Measurements from ENCODE around the gene MARVELD2.
A peak's percentile ranks its signal among the peaks of the same experiment; 100 is the strongest.
"Not testable (repeated sequence)": the region's sequence is repeated elsewhere in the genome, so short reads cannot be mapped to it uniquely, and the experiment has no call there.

MARVELD2 gene

GRCh38 chr5:69414885-69415583 is at the start of gene MARVELD2:
TSS of gene MARVELD2 (plus strand) at chr5:69415116. CDS start at chr5:69419386, 4,270 bp downstream.
- DNase-seq, result peak; percentile 60

GRCh38 chr5:69367697-69368279 is 47.1 kb upstream of the MARVELD2 start:
- no peak for DNase-seq

GRCh38 chr5:69368458-69369339 is 46.2 kb upstream of the MARVELD2 start:
- DNase-seq, result peak; percentile 62

- DNase-seq, result peak; percentile 99
Observed at GRCh38 chr5:69369340-69370121, 45.4 kb upstream of the MARVELD2 start, which contains the start of the genes AK6, RAD17 and TAF9. TSS of gene AK6 (minus strand) at chr5:69369520. CDS start at chr5:69369490, 30 bp downstream. TSS of gene RAD17 (plus strand) at chr5:69369818. CDS start at chr5:69372209, 2,391 bp downstream. TSS of gene TAF9 (minus strand) at chr5:69369520. CDS start at chr5:69365737, 3,783 bp downstream.

GRCh38 chr5:69370335-69370734 is 44.6 kb upstream of the MARVELD2 start:
- not testable (repeated sequence) for DNase-seq

- DNase-seq, result no peak
Observed at GRCh38 chr5:69372394-69372793, 42.5 kb upstream of the MARVELD2 start.

GRCh38 chr5:69374911-69375446 is 39.9 kb upstream of the MARVELD2 start:
- no peak for DNase-seq

- no peak for DNase-seq
Observed at GRCh38 chr5:69378376-69378775, 36.5 kb upstream of the MARVELD2 start.

- DNase-seq, result no peak
Observed at GRCh38 chr5:69404659-69405330, 10.1 kb upstream of the MARVELD2 start.

GRCh38 chr5:69415584-69415958 is 655 bp downstream of the MARVELD2 start:
- DNase-seq, result no peak

GRCh38 chr5:69416180-69416579 is 1.3 kb downstream of the MARVELD2 start:
- no peak for DNase-seq

GRCh38 chr5:69416699-69417098 is 1.8 kb downstream of the MARVELD2 start:
- DNase-seq, result no peak

- DNase-seq, result no peak
Observed at GRCh38 chr5:69418554-69418953, 3.6 kb downstream of the MARVELD2 start.

GRCh38 chr5:69431424-69432303 is 16.7 kb downstream of the MARVELD2 start:
- DNase-seq, result no peak

GRCh38 chr5:69432412-69433206 is 17.7 kb downstream of the MARVELD2 start:
- no peak for DNase-seq

- DNase-seq, result not testable (repeated sequence)
Observed at GRCh38 chr5:69435276-69435884, 20.5 kb downstream of the MARVELD2 start.

- DNase-seq, result no peak
Observed at GRCh38 chr5:69444127-69444754, 29.3 kb downstream of the MARVELD2 start.

GRCh38 chr5:69449511-69449910 is 34.6 kb downstream of the MARVELD2 start:
- peak; percentile 1 for DNase-seq

GRCh38 chr5:69450116-69450515 is 35.2 kb downstream of the MARVELD2 start:
- DNase-seq, result no peak
